GM19395 (cell line): ENCODE results near the gene IL1RAPL1.

Experiments
- ATAC-seq: cut with Tn5 transposase; IDR thresholded peaks from one replicate; pipeline ENCODE4 v1.9.1; 2021; ENCODE audit warnings: mild to moderate bottlenecking, moderate library complexity; ENCODE audit not compliant: unreplicated experiment

The IL1RAPL1 gene

DNA sequence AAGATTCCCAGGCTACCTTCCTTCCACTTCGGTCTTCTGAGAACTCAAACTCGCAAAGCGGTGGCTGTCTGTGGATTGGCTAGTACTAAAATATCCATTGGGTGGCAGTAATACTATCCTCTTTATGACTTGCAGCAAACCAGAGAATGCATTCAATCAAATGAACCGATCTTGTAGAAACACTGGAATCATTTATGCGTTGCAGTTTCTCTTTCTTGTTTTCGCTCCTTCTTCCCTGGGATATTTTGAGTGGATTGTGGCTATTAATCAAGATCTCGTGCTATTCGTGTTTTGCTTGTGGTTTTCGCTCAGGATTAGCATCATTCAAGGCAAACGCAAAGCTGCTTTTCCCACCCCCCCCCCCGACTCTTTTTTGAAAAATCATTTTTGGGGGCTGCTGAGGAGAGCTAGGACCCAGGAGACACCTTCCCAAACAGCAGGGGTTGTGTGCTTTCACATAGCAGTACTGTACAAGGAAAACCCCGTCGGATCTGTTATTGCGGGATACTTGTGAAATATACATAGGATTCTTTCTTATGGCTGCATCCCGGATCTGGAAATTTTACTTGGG lies at the start of gene IL1RAPL1:
IL1RAPL1 (plus strand) TSS at position 466 of the 571 bp plus-strand sequence.
- ATAC-seq, result no peak

GRCh38 chrX:28542791-28543190 lies 44.5 kb upstream of the IL1RAPL1 start:
- ATAC-seq, result no peak

DNA sequence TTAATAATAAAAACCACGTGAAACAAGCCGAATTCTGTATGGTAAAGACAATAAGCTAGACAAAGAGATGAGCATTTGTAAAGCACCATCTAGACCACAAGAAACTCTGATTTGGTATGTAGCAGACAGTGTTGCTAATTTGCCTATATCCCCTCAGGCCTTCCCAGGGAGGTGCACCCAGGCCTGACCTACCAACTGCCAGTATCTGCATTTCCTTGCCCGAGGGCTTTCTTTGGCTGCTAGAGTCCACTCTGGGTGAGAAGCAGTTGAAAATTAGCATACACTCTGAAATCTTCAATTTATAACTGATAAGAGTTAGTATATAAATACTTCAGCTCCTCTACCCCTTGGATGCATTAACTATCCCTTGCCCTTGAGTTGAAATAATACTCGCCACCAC lies 37.4 kb upstream of the IL1RAPL1 start:
- no peak for ATAC-seq

DNA sequence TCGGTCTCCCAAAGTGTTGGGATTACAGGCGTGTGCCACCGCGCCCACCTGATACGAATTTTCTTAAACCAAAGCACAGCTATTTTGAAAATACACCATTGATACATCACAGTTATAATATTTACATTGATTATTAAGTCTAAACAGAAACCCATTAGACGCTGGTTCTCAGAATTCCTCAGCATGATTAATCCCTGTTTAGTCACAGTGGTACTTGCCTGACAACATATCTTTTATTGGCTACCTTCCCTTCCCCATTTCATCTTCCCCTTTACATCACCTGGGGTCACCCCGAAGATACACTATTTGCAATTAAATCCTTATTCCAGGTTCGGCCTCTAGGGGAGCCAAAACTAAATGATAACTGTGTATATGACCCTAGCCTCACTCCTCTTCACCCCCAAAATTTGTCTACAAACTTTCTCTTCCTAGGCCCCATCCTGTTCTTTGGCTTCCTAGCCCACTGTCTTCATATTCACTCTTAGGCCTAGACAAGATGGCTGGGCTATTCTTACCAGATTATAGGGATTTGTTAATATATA lies 36.8 kb upstream of the IL1RAPL1 start:
- no peak for ATAC-seq

GRCh38 chrX:28552322-28552721 lies 34.9 kb upstream of the IL1RAPL1 start:
- ATAC-seq, result no peak

- no peak for ATAC-seq
Measured at GRCh38 chrX:28552882-28553829, 34.1 kb upstream of the IL1RAPL1 start.

DNA sequence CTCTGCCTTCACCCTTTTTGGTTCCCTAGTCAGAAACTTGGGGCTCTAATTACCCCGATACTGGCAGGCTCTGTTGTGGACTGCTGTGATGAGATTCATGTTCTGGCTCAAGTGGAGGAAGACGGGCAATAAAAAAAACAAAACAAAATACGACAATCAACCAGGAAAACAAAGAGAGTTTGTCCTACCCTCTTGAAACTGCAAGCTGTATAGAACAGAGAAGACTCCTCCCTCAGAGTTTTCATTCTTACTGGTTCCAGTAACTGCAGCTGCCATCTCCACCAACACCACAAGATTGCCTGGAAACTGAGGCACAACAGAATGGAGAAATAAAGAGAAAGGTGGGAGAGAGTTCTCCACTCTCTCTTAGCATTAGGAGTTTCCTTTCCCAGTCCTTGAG lies 11.1 kb upstream of the IL1RAPL1 start:
- no peak for ATAC-seq

GRCh38 chrX:28581522-28581921 lies 5.7 kb upstream of the IL1RAPL1 start:
- no peak for ATAC-seq

DNA sequence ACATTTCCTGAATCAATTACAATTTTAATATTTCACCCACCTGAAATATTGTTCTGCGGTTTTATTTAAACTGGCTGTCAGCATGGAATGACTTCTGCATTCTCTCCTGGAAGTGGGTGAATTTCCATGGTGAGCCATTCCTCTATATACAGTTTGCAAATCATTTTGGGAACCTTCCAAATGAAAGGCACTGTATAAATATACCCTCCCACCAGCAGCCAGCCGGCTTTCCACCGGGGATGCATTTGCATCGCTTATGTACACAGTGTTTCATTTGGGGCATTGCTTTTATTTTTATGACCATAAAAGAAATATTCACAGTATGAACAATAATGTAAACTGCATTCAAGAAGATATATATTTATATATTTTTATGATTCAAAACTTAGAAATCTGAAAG lies 4.7 kb upstream of the IL1RAPL1 start:
- no peak for ATAC-seq

DNA sequence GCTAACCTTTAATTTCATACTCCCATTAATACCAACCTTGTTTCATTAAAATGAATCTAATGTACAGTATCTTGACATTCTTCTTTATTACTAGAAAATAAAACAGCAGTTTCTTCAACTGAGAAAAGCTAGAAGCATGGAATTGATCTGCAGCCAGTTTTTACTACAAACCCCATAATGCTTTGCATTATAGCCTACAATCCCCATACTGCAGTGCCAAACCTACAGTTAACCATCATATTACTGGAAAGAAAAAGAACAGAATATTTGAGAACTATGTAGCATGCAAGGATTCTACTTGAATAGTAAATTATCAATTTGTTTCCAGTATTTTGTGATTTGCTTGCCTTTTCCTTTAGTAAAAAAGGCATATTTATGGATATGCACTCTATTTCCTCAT lies 3.2 kb upstream of the IL1RAPL1 start:
- no peak for ATAC-seq

DNA sequence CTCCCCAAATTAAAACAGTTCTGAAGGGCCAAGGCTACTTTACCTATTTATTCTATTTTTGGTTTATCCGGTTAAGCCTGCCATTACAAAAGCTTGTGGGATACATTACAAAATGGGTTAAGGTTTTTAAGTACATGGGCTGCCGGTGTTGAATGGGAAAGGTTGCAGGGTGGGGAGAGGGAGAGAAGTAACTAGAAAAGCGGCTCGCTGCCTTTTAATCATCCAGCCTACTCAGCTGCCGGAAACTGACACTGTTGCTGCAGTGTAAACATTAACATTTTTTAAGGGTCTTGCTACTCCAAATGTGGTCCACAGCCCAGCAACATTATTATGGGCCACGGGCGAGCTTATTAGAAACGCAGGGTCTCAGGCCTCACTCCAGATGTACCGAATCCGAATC lies 1.5 kb upstream of the IL1RAPL1 start:
- no peak for ATAC-seq

DNA sequence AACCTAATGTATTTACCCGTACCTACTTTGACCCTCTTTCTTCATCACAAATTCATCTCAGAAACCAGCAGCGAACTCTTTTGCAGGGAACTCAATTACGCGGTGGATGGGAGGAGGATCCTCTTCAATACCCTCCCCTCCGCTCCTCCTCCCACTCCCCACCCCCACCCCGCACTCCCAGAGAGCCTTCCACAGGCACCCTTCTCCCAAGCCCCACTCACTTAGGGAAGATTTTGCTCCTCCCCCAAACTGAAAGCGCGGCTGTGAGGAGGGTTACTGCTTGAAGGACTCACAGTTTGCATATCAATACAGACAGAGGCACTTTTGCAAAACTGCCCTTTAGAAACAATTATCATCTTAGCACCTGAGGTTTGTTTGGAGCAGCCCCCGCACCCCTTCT lies 960 bp upstream of the IL1RAPL1 start:
- no peak for ATAC-seq

- no peak for ATAC-seq
Measured at GRCh38 chrX:28589046-28589445, 1.8 kb downstream of the IL1RAPL1 start.

GRCh38 chrX:28590396-28590795 lies 3.1 kb downstream of the IL1RAPL1 start:
- ATAC-seq, result no peak

- ATAC-seq, result no peak
Measured at GRCh38 chrX:28591542-28591941, 4.3 kb downstream of the IL1RAPL1 start.

- ATAC-seq, result no peak
Measured at GRCh38 chrX:28595346-28595745, 8.1 kb downstream of the IL1RAPL1 start.

- ATAC-seq, result no peak
Measured at GRCh38 chrX:28599957-28600356, 12.7 kb downstream of the IL1RAPL1 start.

DNA sequence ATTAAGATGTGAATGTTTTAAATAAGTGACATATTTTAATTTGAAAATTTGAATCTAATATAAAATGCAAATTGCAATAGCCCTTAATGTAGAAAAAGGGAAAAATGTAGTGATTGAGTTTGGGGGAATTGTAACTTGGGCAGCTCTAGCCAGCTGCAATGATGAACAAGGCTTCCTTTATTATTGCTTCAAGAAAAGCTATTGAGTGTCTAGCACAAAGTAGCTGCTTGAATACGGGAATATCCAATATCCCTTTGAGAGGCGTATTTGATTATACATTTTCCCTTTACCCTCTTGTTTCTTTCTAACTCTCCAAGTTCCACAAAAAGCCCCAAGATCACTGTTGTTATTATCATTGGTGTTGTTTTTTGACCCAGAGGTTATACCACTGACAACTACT lies 21.8 kb downstream of the IL1RAPL1 start:
- ATAC-seq, result no peak

- ATAC-seq, result no peak
Measured at GRCh38 chrX:28609917-28610613, 22.8 kb downstream of the IL1RAPL1 start.

DNA sequence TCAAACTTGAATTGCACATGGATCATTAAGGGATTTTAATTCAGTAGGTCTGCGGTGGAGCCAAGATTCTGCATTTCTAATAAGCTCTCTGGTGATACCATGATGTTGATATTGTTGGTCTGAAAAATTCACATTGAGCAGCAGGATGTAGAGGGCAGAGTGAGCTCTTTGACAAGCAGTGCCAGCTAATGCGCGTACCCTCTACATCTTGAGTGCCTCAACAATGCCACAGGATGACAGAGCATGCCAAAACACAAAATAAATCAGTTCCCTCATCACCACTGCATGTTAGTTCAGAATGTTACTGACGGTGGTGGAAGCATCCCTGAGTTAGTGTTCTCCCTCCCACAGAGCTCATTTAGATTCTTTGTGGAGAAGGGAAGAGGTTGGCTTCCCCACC lies 23.5 kb downstream of the IL1RAPL1 start:
- no peak for ATAC-seq

- ATAC-seq, result no peak
Measured at GRCh38 chrX:28613558-28613957, 26.3 kb downstream of the IL1RAPL1 start.

GRCh38 chrX:28625223-28625622 lies 38.0 kb downstream of the IL1RAPL1 start:
- ATAC-seq, result no peak
